ENCODE measurements around the gene CDH8. TPM values are rescaled to one million over a fixed set of nuclear protein-coding genes. Genes with fewer than 3 reads are reported as not detected.

The CDH8 gene
- total RNA-seq, 2 experiments from 2014 or later, result not detected

DNA sequence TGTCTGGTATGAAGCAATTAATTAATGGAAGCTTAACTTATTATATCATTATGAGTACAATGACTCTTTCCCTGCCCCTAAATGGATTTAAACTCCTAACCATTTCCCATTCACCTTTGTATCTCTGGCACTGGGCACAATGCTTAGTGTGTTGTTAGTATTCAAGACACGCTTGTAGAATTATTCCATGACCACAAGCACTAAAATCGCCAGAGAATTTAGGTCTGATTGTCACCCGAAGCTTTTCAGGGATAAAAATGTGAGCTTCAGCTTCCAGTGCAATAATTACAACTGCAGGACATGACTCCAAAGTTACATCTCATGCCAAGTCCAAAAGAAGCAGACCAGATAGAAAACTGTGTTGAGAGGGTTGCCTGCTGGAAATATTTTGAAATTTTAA, 101.6 kb downstream of the CDH8 start:
- H4K20me1 ChIP-seq (ENCODE audit: insufficient read depth, low read length), result no peaks in the 10 kb centered on the region
- H2AFZ ChIP-seq (ENCODE audit: low read length), result no peak overlapping the region
- BruUV-seq (replicated peaks), result no TSS peak
- no peak overlapping the region for H3K4me3 ChIP-seq (ENCODE audit: low read depth, low read length, poor library complexity, severe bottlenecking)
- no peak overlapping the region for H3K27ac ChIP-seq (ENCODE audit: low read depth, low read length, poor library complexity, severe bottlenecking)
- no peaks in the 10 kb centered on the region for H3K79me2 ChIP-seq (ENCODE audit: insufficient read depth, low read depth, low read length)
- DNase-seq (ENCODE audit: low spot score), result no peak
- H3K9me3 ChIP-seq (ENCODE audit: low read length), result no peaks in the 10 kb centered on the region
- ChIA-PET CTCF (ENCODE audit: unreplicated experiment) (no interaction called here), POLR2A (interaction anchor here (0.7 to 1.3 kb wide), 2 partner anchors 9 to 20 kb away, joined by 3 read pairs; no protein-coding TSS in a partner anchor)
- no peaks in the 10 kb centered on the region for H3K9me2 ChIP-seq (ENCODE audit: insufficient read depth, low read length)
- TF ChIP-seq CTCF (conservative IDR thresholded peaks at IDR 0.05; ENCODE audit: low read length) (no peak), EZH2phosphoT487 (IDR thresholded peaks at IDR 0.05; ENCODE audit: borderline replicate concordance, low read depth, low read length) (no peak)
- no peak overlapping the region for H3K4me2 ChIP-seq (ENCODE audit: low read length)
- intact Hi-C loops (cut with micrococcal nuclease; ENCODE audit: unreplicated experiment), result no loop called here
- H3K36me3 ChIP-seq (ENCODE audit: insufficient read depth, low read length), result no peaks in the 10 kb centered on the region
- H3K4me1 ChIP-seq (ENCODE audit: insufficient read depth, low read length, poor library complexity, severe bottlenecking), result no peaks in the 10 kb centered on the region

GRCh38 chr16:61929776-61930175, 106.5 kb downstream of the CDH8 start:
- H3K9me3 ChIP-seq (ENCODE audit: low read length), result no peaks in the 10 kb centered on the region
- H3K36me3 ChIP-seq (ENCODE audit: insufficient read depth, low read length), result no peaks in the 10 kb centered on the region
- no peak overlapping the region for H3K4me2 ChIP-seq (ENCODE audit: low read length)
- no peak overlapping the region for H2AFZ ChIP-seq (ENCODE audit: low read length)
- ChIA-PET CTCF (ENCODE audit: unreplicated experiment) (interaction anchor here (0.6 kb wide), 1 partner anchor 142 kb away, joined by 3 read pairs; no protein-coding TSS in a partner anchor), POLR2A (interaction anchor here (0.7 kb wide), 1 partner anchor 972 kb away, joined by 3 read pairs; no protein-coding TSS in a partner anchor)
- no peak for DNase-seq (ENCODE audit: low spot score)
- no TSS peak for BruUV-seq (replicated peaks)
- TF ChIP-seq CTCF (conservative IDR thresholded peaks at IDR 0.05; ENCODE audit: low read length), result no peak
- TF ChIP-seq EZH2phosphoT487 (IDR thresholded peaks at IDR 0.05; ENCODE audit: borderline replicate concordance, low read depth, low read length), result no peak
- no peaks in the 10 kb centered on the region for H3K4me1 ChIP-seq (ENCODE audit: insufficient read depth, low read length, poor library complexity, severe bottlenecking)
- no peaks in the 10 kb centered on the region for H3K79me2 ChIP-seq (ENCODE audit: insufficient read depth, low read depth, low read length)
- H3K9me2 ChIP-seq (ENCODE audit: insufficient read depth, low read length), result no peaks in the 10 kb centered on the region
- intact Hi-C loops (cut with micrococcal nuclease; ENCODE audit: unreplicated experiment), result no loop called here
- H3K4me3 ChIP-seq (ENCODE audit: low read depth, low read length, poor library complexity, severe bottlenecking), result no peak overlapping the region
- H3K27ac ChIP-seq (ENCODE audit: low read depth, low read length, poor library complexity, severe bottlenecking), result no peak overlapping the region
- no peaks in the 10 kb centered on the region for H4K20me1 ChIP-seq (ENCODE audit: insufficient read depth, low read length)

DNA sequence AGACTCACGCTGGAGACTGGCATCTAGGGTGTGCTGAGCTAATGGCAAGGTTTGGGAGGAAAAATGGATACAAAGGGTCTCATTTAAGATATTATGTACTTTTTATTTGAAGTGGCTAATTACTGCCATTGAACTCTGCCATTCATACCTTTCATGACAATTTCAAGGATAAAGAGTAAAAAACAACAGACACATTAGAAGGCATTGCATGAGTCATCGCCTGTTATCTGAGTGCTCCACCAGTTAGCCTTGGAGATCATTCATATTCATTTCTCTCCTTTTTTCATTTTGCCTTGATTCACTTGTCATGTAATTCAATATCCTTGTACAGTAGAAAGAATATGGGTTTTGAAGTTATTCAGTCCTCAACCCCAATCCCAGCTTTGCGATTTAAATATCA, 109.5 kb downstream of the CDH8 start:
- POLR2A ChIA-PET, result interaction anchor here (0.7 kb wide), 1 partner anchor 1015 kb away, joined by 3 read pairs; no protein-coding TSS in a partner anchor

More for the DNA sequence above, 109.5 kb downstream of the CDH8 start:
- H3K9me2 ChIP-seq (ENCODE audit: insufficient read depth, low read length), result no peaks in the 10 kb centered on the region
- intact Hi-C loops (cut with micrococcal nuclease; ENCODE audit: unreplicated experiment), result no loop called here
- H3K4me3 ChIP-seq (ENCODE audit: low read depth, low read length, poor library complexity, severe bottlenecking), result no peak overlapping the region
- no peaks in the 10 kb centered on the region for H3K36me3 ChIP-seq (ENCODE audit: insufficient read depth, low read length)
- H3K4me1 ChIP-seq (ENCODE audit: insufficient read depth, low read length, poor library complexity, severe bottlenecking), result no peaks in the 10 kb centered on the region
- H3K27ac ChIP-seq (ENCODE audit: low read depth, low read length, poor library complexity, severe bottlenecking), result no peak overlapping the region
- DNase-seq (ENCODE audit: low spot score), result no peak
- CTCF ChIA-PET (ENCODE audit: unreplicated experiment), result no interaction called here
- BruUV-seq (replicated peaks), result no TSS peak
- no peaks in the 10 kb centered on the region for H3K9me3 ChIP-seq (ENCODE audit: low read length)
- H3K79me2 ChIP-seq (ENCODE audit: insufficient read depth, low read depth, low read length), result no peaks in the 10 kb centered on the region
- no peak for TF ChIP-seq CTCF (conservative IDR thresholded peaks at IDR 0.05; ENCODE audit: low read length)
- no peak for TF ChIP-seq EZH2phosphoT487 (IDR thresholded peaks at IDR 0.05; ENCODE audit: borderline replicate concordance, low read depth, low read length)
- H3K4me2 ChIP-seq (ENCODE audit: low read length), result no peak overlapping the region
- no peaks in the 10 kb centered on the region for H4K20me1 ChIP-seq (ENCODE audit: insufficient read depth, low read length)
- no peak overlapping the region for H2AFZ ChIP-seq (ENCODE audit: low read length)
